A549 (cell line): ENCODE results near the gene SMAD9.

Source experiments
- HOXB5 ChIP-seq: fragments of 250-450 bp; sonication (Bioruptor Pico); IDR thresholded peaks from 2 replicates; pipeline ENCODE4 v1.5.0; 2020; ENCODE audit warnings: mild to moderate bottlenecking, moderate library complexity
- MYC ChIP-seq: IDR thresholded peaks from 2 replicates; pipeline ENCODE4 v1.6.1; 2012; ENCODE audit warnings: mild to moderate bottlenecking, inconsistent platforms, low read length, improper control_type of control experiment, borderline replicate concordance
- POLR2A ChIP-seq: IDR thresholded peaks from 2 replicates; pipeline ENCODE4 v1.6.1; 2012; ENCODE audit warnings: mild to moderate bottlenecking, low read length
- POLR2AphosphoS2 ChIP-seq: conservative IDR thresholded peaks from 2 replicates; pipeline ENCODE4 v1.6.1; 2012; ENCODE audit warnings: low read length, improper control_type of control experiment, inconsistent platforms
- SMC3 ChIP-seq: fragments of >200 bp; sonication (Bioruptor Twin); formaldehyde crosslinking; IDR thresholded peaks from 3 replicates; pipeline ENCODE4 v1.6.1; 2018; ENCODE audit warnings: inconsistent platforms
- TF ChIP-seq, protein P1 (sequence below): fragments of >200 bp; sonication (Bioruptor Twin); formaldehyde crosslinking; IDR thresholded peaks from 3 replicates; pipeline ENCODE4 v1.5.1; 2016
- TF ChIP-seq, protein P2 (sequence below): fragments of 200-600 bp; sonication (generic); IDR thresholded peaks from 2 replicates; pipeline ENCODE4 v1.6.1; 2016; ENCODE audit warnings: antibody characterized with exemption, mild to moderate bottlenecking, moderate library complexity
- TF ChIP-seq, protein P3 (sequence below): IDR thresholded peaks from 2 replicates; pipeline ENCODE4 v1.6.1; 2012

DNA sequence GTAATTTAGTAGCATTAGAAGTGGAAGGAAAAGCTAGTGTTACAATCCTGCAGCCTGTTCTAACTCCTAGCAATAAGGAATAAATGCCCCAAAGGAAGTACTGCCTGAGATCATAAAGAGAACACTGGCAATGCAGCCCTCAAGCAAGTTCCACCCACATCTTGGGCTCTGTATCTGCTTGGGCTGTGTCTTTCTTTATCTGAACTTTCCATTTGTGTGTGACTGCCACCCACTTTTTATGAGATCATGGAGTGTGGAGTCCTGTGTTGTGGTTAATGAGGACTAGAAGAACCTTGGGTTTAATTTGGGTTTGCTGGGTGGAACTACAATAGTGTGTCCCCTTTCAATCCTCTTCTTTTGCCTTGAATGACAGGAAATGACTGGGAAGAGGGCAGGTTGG, 62.8 kb downstream of the SMAD9 start:
- no peak for TF ChIP-seq HOXB5 (CRISPR knock-in tag)
- TF ChIP-seq SMC3, result no peak
- TF ChIP-seq, protein P1, sequence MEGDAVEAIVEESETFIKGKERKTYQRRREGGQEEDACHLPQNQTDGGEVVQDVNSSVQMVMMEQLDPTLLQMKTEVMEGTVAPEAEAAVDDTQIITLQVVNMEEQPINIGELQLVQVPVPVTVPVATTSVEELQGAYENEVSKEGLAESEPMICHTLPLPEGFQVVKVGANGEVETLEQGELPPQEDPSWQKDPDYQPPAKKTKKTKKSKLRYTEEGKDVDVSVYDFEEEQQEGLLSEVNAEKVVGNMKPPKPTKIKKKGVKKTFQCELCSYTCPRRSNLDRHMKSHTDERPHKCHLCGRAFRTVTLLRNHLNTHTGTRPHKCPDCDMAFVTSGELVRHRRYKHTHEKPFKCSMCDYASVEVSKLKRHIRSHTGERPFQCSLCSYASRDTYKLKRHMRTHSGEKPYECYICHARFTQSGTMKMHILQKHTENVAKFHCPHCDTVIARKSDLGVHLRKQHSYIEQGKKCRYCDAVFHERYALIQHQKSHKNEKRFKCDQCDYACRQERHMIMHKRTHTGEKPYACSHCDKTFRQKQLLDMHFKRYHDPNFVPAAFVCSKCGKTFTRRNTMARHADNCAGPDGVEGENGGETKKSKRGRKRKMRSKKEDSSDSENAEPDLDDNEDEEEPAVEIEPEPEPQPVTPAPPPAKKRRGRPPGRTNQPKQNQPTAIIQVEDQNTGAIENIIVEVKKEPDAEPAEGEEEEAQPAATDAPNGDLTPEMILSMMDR, result no peak
- TF ChIP-seq MYC, result no peak
- no peak for TF ChIP-seq POLR2A
- TF ChIP-seq, protein P2, sequence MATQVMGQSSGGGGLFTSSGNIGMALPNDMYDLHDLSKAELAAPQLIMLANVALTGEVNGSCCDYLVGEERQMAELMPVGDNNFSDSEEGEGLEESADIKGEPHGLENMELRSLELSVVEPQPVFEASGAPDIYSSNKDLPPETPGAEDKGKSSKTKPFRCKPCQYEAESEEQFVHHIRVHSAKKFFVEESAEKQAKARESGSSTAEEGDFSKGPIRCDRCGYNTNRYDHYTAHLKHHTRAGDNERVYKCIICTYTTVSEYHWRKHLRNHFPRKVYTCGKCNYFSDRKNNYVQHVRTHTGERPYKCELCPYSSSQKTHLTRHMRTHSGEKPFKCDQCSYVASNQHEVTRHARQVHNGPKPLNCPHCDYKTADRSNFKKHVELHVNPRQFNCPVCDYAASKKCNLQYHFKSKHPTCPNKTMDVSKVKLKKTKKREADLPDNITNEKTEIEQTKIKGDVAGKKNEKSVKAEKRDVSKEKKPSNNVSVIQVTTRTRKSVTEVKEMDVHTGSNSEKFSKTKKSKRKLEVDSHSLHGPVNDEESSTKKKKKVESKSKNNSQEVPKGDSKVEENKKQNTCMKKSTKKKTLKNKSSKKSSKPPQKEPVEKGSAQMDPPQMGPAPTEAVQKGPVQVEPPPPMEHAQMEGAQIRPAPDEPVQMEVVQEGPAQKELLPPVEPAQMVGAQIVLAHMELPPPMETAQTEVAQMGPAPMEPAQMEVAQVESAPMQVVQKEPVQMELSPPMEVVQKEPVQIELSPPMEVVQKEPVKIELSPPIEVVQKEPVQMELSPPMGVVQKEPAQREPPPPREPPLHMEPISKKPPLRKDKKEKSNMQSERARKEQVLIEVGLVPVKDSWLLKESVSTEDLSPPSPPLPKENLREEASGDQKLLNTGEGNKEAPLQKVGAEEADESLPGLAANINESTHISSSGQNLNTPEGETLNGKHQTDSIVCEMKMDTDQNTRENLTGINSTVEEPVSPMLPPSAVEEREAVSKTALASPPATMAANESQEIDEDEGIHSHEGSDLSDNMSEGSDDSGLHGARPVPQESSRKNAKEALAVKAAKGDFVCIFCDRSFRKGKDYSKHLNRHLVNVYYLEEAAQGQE, result no peak
- no peak for TF ChIP-seq POLR2AphosphoS2
- TF ChIP-seq, protein P3, sequence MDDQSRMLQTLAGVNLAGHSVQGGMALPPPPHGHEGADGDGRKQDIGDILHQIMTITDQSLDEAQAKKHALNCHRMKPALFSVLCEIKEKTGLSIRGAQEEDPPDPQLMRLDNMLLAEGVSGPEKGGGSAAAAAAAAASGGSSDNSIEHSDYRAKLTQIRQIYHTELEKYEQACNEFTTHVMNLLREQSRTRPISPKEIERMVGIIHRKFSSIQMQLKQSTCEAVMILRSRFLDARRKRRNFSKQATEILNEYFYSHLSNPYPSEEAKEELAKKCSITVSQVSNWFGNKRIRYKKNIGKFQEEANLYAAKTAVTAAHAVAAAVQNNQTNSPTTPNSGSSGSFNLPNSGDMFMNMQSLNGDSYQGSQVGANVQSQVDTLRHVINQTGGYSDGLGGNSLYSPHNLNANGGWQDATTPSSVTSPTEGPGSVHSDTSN, result no peak
